Body of pancreas (tissue), 4 donors: Measurements from ENCODE around the gene EAF1. TPM values are rescaled to one million over a fixed set of nuclear protein-coding genes. Genes with fewer than 3 reads are reported as not detected.
"Not testable (repeated sequence)": the region's sequence is repeated elsewhere in the genome, so short reads cannot be mapped to it uniquely, and the experiment has no call there.

ENCODE experiments used
- ATAC-seq: fragments of 150-250 bp; one replicate; pipeline ENCODE4 v1.9.1; 2016
- DNase-seq, 4 donors: peaks; one replicate each; pipeline ENCODE4 v3.0.0-alpha.2; 2019
- H3K27ac ChIP-seq, 4 donors: fragments of 200-600 bp; sonication (generic); 1 replicate in 3 of 4; 2 replicates in 1 of 4; pipeline versions ENCODE4 v1.5.1 to v1.6.1; 2016 to 2019; ENCODE audit warnings: mild to moderate bottlenecking in 1 of 4, mixed read lengths in 1 of 4, moderate library complexity in 1 of 4
- H3K27me3 ChIP-seq, 2 donors: fragments of 200-600 bp; sonication (generic); one replicate each; pipeline ENCODE4 v1.6.0; 2016; ENCODE audit warnings: mild to moderate bottlenecking in 1 of 2
- H3K36me3 ChIP-seq, 2 donors: fragments of 200-600 bp; sonication (generic); replicated peaks in 1 of 2; 2 replicates each; pipeline ENCODE4 v1.5.1; 2016; ENCODE audit warnings: low read depth in 2 of 2; ENCODE audit not compliant: insufficient read depth in 1 of 2
- H3K4me1 ChIP-seq: fragments of 200-600 bp; sonication (generic); one replicate; pipeline ENCODE4 v1.6.0; 2016
- H3K4me3 ChIP-seq, 2 donors: fragments of 200-600 bp; sonication (generic); 1 replicate in 1 of 2; 2 replicates in 1 of 2; pipeline ENCODE4 v1.5.1; 2016 to 2019
- H3K9me3 ChIP-seq, 3 donors: fragments of 200-600 bp; sonication (generic); 1 replicate in 2 of 3; 2 replicates in 1 of 3; pipeline ENCODE4 v1.5.1; 2016
- POLR2A ChIP-seq, 3 donors: fragments of 450-650 bp; IDR thresholded peaks; one replicate each; pipeline ENCODE4 v1.6.1; 2016; ENCODE audit warnings: antibody characterized with exemption in 3 of 3, mild to moderate bottlenecking in 2 of 3
- WGBS, 2 donors: methylation state at CpG; one replicate each; pipeline ENCODE4 v1.1.5; 2017; 5-methylcytosine and 5-hydroxymethylcytosine counted together
- intact Hi-C: fragments of 100-400 bp; cut with DNase I; formaldehyde crosslinking; loops from one replicate; pipeline ENCODE4 v1.15.1; 2023
- total RNA-seq, 2 donors: library from RNA; depleted of rRNA; stranded (reverse); fragments of >200 nt; gene quantifications; one replicate each; pipeline ENCODE4 v1.1.0, GENCODE V29; 2016
- TF ChIP-seq, protein P1 (sequence below), 7 experiments: fragments of 450-650 bp in 4 of 7; fragments of 200-600 bp in 3 of 7; sonication (generic) in 3 of 7; IDR thresholded peaks; one replicate each; pipeline ENCODE4 v1.5.1; 2016 to 2019; ENCODE audit warnings: antibody characterized with exemption in 7 of 7

EAF1 gene
- total RNA-seq, 2 donors from 2014 or later, result 9.1 to 12.9 TPM

DNA sequence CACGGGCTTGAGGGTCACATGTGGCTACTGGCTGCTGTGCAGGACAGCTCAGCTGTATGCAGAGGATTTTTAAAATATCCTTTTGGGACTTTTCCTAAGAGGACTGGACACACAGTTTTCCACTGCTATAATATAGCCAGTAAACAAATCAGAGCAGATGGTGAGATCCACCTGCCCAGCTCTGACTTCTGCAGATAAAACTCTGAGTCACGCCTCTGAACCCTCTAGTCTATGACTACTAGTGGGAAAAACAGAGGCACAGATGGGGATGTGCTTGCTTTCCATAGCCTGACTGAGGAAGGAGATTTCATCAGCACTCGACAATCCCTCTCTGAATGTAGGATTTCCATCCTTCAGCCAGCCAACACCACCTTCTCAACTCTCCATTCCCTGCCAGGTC is 49.0 kb downstream of the EAF1 start:
- Histone ChIP-seq H3K27me3 (no peaks in the 10 kb centered on the region), H3K9me3 (no peaks in the 10 kb centered on the region), H3K36me3 (no peaks in the 10 kb centered on the region), H3K4me3 (no peak overlapping the region), H3K27ac (no peak overlapping the region), H3K4me1 (peaks cover 32% of the 10 kb centered on the region)
- WGBS, 2 donors, result 79 to 90% methylated on average over 3 of the region's 3 CpGs
- intact Hi-C loops, result no loop called here
- ATAC-seq, result no peak
- TF ChIP-seq, protein P1, sequence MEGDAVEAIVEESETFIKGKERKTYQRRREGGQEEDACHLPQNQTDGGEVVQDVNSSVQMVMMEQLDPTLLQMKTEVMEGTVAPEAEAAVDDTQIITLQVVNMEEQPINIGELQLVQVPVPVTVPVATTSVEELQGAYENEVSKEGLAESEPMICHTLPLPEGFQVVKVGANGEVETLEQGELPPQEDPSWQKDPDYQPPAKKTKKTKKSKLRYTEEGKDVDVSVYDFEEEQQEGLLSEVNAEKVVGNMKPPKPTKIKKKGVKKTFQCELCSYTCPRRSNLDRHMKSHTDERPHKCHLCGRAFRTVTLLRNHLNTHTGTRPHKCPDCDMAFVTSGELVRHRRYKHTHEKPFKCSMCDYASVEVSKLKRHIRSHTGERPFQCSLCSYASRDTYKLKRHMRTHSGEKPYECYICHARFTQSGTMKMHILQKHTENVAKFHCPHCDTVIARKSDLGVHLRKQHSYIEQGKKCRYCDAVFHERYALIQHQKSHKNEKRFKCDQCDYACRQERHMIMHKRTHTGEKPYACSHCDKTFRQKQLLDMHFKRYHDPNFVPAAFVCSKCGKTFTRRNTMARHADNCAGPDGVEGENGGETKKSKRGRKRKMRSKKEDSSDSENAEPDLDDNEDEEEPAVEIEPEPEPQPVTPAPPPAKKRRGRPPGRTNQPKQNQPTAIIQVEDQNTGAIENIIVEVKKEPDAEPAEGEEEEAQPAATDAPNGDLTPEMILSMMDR (IDR thresholded peaks at IDR 0.05), result no peak
- no peak for DNase-seq

DNA sequence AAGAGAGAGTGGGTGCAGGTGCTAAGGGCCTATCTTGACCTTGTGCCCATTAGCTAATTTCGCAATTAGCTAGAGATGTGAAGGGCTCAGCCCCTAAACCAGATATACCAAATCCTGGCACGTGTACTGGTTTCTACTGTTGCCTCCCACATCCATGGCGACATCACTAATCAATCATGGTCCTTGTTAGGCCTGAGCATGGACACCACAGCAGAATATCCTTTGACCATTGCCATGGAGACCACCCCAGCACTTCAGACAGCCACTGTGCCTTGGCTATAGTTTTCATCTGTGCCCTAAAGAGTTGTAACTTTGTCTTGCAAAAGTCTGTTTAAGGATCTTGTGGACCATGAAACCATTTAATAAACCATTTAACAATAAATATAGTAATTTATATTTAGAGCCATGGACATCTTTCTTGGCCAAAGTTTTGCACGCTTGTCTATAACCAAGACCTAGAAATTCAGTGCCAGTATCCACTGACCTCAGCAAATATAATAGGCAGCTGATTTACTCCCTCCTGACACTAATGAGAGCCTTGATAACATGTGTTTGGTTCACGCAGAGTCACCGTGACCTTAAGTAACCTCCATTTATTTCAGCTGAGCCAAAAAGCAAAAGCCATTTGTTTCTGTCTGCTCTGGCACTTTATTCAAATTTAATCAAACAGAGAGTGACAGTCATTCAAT is 50.7 kb downstream of the EAF1 start:
- no peaks in the 10 kb centered on the region for H3K9me3 ChIP-seq
- peak overlapping the region in 3 of 4 donors; percentile 7 to 42 (median 42) for H3K27ac ChIP-seq
- H3K4me1 ChIP-seq, result peaks cover 32% of the 10 kb centered on the region
- TF ChIP-seq POLR2A (IDR thresholded peaks at IDR 0.05), result no peak
- TF ChIP-seq, protein P1 (IDR thresholded peaks at IDR 0.05), result no peak
- no peak overlapping the region for H3K4me3 ChIP-seq
- peak; percentile 94 for ATAC-seq
- 22 to 27% methylated on average over 6 of the region's 6 CpGs for WGBS, 2 donors
- H3K27me3 ChIP-seq, result no peaks in the 10 kb centered on the region
- intact Hi-C loops, result no loop called here
- H3K36me3 ChIP-seq, result no peaks in the 10 kb centered on the region
- peak in 3 of 4 donors; percentile 38 to 40 (median 40) for DNase-seq

- DNase-seq, result no peak
- no peak for ATAC-seq
- intact Hi-C loops, result no loop called here
- WGBS, 2 donors, result 19 to 51% methylated on average over 2 to 5 of the region's 5 CpGs
- H3K9me3 ChIP-seq, result no peaks in the 10 kb centered on the region
- no peaks in the 10 kb centered on the region for H3K27me3 ChIP-seq
- H3K4me1 ChIP-seq, result peaks cover 32% of the 10 kb centered on the region
- TF ChIP-seq, protein P1 (IDR thresholded peaks at IDR 0.05), result no peak
- no peak for TF ChIP-seq POLR2A (IDR thresholded peaks at IDR 0.05)
- H3K27ac ChIP-seq, result peak overlapping the region in 3 of 4 donors; percentile 7 to 42 (median 42)
- H3K36me3 ChIP-seq, result no peaks in the 10 kb centered on the region
- no peak overlapping the region for H3K4me3 ChIP-seq
Observed at GRCh38 chr3:15478640-15478979, 51.2 kb downstream of the EAF1 start.

- intact Hi-C loops, result no loop called here
- H3K9me3 ChIP-seq, result no peaks in the 10 kb centered on the region
- DNase-seq (peak in 2 of 4 donors; percentile 41 to 56), ATAC-seq (no peak)
- no peaks in the 10 kb centered on the region for H3K36me3 ChIP-seq
- no peaks in the 10 kb centered on the region for H3K27me3 ChIP-seq
- peaks cover 32% of the 10 kb centered on the region for H3K4me1 ChIP-seq
- H3K4me3 ChIP-seq, result no peak overlapping the region
- no peak overlapping the region for H3K27ac ChIP-seq
- TF ChIP-seq, protein P1 (IDR thresholded peaks at IDR 0.05), result no peak
- TF ChIP-seq POLR2A (IDR thresholded peaks at IDR 0.05), result no peak
Observed at GRCh38 chr3:15479400-15480224, 52.2 kb downstream of the EAF1 start.

DNA sequence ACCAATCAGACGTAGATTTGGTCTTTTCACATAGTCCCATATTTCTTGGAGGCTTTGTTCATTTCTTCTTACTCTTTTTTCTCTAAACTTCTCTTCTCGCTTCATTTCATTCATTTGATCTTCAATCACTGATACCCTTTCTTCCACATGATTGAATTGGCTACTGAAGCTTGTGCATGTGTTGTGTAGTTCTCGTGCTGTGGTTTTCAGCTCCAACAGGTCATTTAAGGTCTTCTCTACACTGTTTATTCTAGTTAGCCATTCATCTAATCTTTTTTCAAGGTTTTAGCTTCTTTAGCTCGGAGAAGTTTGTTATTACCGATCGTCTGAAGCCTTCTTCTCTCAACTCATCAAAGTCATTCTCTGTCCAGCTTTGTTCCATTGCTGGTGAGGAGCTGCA is 57.2 kb downstream of the EAF1 start:
- H3K36me3 ChIP-seq, H3K27ac ChIP-seq, H3K27me3 ChIP-seq, H3K4me3 ChIP-seq, ATAC-seq, H3K4me1 ChIP-seq, H3K9me3 ChIP-seq, DNase-seq, intact Hi-C loops: not testable (repeated sequence)
- 63 to 64% methylated on average over 6 of the region's 6 CpGs for WGBS, 2 donors
